ENCODE measurements around the gene MAP7D1.
A peak's percentile ranks its signal among the peaks of the same experiment; 100 is the strongest.
"Not testable (repeated sequence)": the region's sequence is repeated elsewhere in the genome, so short reads cannot be mapped to it uniquely, and the experiment has no call there.

Gene MAP7D1

DNA sequence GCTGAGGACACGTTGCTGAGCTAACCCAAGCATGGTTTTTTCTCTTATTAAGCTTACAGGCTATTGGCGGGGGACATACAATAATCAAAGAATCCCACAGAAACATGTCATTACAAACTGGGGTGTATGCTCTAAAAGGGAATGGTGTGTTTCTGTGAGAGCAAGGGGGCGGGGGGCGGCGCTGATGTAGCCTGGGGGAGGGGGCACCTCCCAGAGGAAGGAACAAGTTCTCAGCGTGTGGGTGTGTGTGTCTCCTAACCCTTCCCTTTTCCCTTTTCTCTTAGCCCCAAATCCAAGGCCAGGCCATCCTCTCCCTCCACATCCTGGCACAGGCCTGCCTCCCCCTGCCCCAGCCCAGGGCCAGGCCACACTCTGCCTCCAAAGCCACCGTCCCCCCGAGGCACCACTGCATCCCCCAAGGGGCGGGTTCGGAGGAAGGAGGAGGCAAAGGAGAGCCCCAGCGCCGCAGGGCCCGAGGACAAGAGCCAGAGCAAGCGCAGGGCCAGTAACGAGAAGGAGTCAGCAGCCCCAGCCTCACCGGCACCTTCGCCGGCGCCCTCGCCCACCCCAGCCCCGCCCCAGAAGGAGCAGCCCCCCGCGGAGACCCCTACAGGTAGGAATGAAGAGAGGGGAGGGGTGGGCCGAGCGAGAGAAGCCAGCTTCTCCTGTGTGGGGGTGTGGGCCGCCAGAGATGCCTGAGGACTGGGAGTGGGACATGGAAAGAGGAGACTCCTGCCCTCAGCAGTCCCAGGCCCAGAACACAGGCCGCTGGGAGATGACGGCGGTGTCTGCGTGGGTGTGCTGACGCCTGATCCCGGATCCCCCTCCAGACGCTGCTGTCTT, 21.9 kb downstream of the MAP7D1 start:
- TF ChIP-seq, protein P1, sequence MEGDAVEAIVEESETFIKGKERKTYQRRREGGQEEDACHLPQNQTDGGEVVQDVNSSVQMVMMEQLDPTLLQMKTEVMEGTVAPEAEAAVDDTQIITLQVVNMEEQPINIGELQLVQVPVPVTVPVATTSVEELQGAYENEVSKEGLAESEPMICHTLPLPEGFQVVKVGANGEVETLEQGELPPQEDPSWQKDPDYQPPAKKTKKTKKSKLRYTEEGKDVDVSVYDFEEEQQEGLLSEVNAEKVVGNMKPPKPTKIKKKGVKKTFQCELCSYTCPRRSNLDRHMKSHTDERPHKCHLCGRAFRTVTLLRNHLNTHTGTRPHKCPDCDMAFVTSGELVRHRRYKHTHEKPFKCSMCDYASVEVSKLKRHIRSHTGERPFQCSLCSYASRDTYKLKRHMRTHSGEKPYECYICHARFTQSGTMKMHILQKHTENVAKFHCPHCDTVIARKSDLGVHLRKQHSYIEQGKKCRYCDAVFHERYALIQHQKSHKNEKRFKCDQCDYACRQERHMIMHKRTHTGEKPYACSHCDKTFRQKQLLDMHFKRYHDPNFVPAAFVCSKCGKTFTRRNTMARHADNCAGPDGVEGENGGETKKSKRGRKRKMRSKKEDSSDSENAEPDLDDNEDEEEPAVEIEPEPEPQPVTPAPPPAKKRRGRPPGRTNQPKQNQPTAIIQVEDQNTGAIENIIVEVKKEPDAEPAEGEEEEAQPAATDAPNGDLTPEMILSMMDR (IDR thresholded peaks at IDR 0.05) = no peak
- TF ChIP-seq ZFX (IDR thresholded peaks at IDR 0.05; ENCODE audit: borderline replicate concordance) = no peak
- peak overlapping the region; percentile 89 for H3K27ac ChIP-seq

DNA sequence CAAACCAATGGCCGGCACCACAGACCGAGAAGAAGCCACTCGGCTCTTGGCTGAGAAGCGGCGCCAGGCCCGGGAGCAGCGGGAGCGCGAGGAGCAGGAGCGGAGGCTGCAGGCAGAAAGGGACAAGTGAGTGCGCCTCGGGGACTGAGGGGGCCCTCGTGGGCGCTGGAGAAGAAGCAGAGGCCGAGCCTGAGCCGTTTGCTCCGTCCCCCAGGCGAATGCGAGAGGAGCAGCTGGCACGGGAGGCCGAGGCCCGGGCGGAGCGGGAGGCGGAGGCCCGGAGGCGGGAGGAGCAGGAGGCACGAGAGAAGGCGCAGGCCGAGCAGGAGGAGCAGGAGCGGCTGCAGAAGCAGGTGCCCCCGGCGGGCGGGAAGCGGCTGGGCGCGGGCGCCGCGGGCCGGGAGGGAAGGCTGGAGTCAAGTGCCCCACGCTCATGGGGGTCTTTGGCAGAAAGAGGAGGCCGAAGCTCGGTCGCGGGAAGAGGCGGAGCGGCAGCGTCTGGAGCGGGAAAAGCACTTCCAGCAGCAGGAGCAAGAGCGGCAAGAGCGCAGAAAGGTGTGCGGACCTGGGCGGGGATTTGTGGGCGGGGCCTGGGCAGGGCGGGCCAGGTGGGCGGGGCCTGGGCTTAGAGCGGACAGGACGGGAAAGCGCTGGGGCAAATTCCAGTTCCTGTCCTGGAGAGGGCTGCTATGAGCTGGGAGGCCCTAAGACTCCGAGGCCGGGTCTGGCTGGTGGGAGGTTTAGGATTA, 22.7 kb downstream of the MAP7D1 start:
- peak overlapping the region; percentile 89 for H3K27ac ChIP-seq
- TF ChIP-seq, protein P1 (IDR thresholded peaks at IDR 0.05) = peak; percentile 14; the same call in 1 of the 2 replicates
- no peak for TF ChIP-seq ZFX (IDR thresholded peaks at IDR 0.05; ENCODE audit: borderline replicate concordance)

DNA sequence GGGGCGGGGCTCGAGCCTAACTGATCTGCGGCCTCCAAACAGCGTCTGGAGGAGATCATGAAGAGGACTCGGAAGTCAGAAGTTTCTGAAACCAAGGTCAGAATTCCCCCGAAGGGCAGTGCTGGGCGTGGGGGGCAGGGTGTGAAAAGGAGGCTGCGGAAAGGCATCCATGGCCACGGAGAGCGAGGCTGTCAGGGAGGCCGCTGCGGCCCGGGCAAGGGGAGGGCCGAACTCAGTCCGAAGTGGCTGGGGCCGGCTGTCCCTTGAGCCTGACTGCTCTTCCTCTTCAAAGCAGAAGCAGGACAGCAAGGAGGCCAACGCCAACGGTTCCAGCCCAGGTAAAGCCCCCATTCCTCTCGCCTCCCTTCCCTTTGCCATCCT, 23.2 kb downstream of the MAP7D1 start:
- TF ChIP-seq ZFX (IDR thresholded peaks at IDR 0.05; ENCODE audit: borderline replicate concordance) = no peak
- TF ChIP-seq, protein P1 (IDR thresholded peaks at IDR 0.05) = no peak
- peak overlapping the region; percentile 89 for H3K27ac ChIP-seq

DNA sequence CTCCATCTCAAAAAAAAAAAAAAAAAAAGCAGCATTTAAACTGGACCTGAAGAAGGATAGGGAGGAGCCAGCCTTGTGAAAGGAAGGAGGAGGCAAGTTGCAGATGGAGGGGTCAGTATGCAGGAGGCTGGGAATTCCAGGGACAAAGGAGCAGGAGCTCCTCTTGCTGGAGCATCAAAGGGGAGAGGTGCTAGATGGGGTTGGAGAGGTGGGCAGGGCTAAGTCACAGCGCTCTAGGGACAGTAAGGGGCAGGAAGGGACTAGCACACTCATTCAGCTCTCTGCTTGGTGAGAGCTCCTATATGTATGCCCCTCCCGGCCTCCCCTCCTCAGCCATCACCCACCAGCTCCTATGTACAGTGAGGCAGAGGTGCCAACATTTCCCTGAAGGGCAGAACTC, 26.8 kb downstream of the MAP7D1 start:
- TF ChIP-seq, protein P1 (IDR thresholded peaks at IDR 0.05) = no peak
- TF ChIP-seq ZFX (IDR thresholded peaks at IDR 0.05; ENCODE audit: borderline replicate concordance) = no peak
- no peak overlapping the region for H3K27ac ChIP-seq

DNA sequence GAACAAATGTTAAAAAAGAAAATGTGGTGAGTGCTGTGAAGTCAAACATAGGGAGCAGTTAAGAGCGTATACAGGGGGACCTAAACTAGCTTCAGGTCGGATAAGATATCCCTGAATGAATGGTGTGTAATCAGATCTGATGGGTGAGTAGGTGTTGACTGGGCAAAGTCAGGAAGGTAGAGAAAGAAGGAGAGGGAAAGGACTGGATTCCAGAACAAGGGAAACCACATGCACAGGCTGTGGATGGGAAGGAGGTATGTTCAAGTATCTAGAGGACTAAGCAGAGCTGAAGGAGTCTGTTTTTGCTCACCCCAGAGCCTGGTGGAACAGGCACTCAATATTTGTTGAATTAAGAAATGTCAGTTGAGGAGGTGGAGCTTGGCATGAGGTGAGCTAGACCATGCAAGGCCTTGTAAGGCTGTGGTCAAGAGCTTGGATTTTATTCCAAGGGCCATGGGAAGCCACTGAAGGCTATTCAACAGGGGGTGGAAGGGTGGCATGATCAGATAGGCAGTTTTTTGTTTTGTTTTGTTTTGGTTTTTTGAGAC, 27.4 kb downstream of the MAP7D1 start:
- H3K27ac ChIP-seq = no peak overlapping the region
- TF ChIP-seq, protein P1 (IDR thresholded peaks at IDR 0.05) = no peak
- no peak for TF ChIP-seq ZFX (IDR thresholded peaks at IDR 0.05; ENCODE audit: borderline replicate concordance)

DNA sequence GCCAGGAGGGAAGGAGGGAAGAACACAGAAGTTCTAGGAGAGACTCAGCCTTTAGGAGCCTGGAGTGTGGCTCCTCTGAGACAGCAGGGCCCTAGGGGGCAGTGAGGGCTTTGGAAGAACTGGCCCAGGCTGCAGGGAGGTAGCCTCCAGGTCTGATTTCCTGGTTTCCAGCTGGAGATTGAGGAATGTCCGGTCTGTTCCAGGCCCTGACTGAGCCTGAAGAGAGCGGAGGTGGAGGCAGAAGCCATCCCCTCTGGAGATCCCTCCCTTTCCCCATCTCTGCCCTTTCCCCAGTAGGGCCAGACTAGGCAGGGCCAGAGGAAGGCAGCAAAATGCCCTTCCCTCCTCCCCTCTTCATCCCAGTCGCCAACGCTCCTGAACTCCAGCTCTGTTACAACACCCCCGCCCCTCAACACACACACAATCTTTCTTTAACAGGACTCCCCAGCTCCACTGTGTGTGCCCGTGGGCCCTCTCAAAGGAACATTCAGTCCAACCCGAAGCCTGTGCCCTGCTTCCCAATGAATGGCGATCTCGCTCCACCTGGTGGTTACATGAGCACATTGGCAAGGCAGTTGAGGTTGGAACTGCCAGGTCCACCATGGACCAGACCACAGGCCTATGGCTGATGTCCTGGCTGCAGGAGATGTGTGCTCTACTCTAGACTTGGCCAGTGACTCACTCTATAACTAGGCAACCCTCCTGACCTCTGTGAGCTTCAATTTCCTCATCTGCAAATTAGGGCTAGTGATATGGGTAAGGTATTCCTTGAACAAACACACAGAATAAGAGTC, 32.0 kb downstream of the MAP7D1 start:
- TF ChIP-seq ZFX (IDR thresholded peaks at IDR 0.05; ENCODE audit: borderline replicate concordance) = no peak
- TF ChIP-seq, protein P1 (IDR thresholded peaks at IDR 0.05) = peak; percentile 89
- peak overlapping the region; percentile 27; the same call in 1 of the 2 replicates for H3K27ac ChIP-seq

DNA sequence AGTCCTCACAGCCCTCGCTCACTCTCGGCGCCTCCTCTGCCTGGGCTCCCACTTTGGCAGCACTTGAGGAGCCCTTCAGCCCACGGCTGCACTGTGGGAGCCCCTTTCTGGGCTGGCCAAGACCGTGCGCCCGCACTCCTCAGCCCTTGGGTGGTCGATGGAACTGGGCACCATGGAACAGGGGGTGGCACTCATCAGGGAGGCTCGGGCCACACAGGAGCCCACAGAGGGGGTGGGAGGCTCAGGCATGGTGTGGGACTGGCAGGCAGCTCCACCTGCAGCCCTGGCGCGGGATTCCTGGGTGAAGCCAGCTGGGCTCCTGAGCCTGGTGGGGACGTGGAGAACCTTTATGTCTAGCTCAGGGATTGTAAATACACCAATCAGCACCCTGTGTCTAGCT, 40.8 kb downstream of the MAP7D1 start:
- not testable (repeated sequence) for H3K27ac ChIP-seq
